DMS53 treated with DMSO at 0.1 percent for 48 hours (cell line): ENCODE results near the gene ALG10.
"Not testable (repeated sequence)": the region's sequence is repeated elsewhere in the genome, so short reads cannot be mapped to it uniquely, and the experiment has no call there.

Experiments
- DNase-seq: peaks from one replicate; lab custom pipeline; 2025; ENCODE audit not compliant: unreplicated experiment; lab: John Stamatoyannopoulos, UW

The ALG10 gene

GRCh38 chr12:34022079-34022830 lies at the start of gene ALG10:
Gene ALG10, plus strand, starts transcription at chr12:34022496. Its CDS starts 104 bp downstream, at chr12:34022600.
- DNase-seq: peak; percentile 89

- not testable (repeated sequence) for DNase-seq
These were observed 49.4 kb upstream of the ALG10 start for GRCh38 chr12:33972884-33973283.

- DNase-seq: no peak
These were observed 44.4 kb upstream of the ALG10 start for GRCh38 chr12:33977887-33978286.

- no peak for DNase-seq
These were observed 34.0 kb upstream of the ALG10 start for GRCh38 chr12:33988197-33988805.

GRCh38 chr12:33988913-33989312 lies 33.4 kb upstream of the ALG10 start:
- no peak for DNase-seq

- no peak for DNase-seq
These were observed 27.2 kb upstream of the ALG10 start for GRCh38 chr12:33994857-33995808.

- DNase-seq: not testable (repeated sequence)
These were observed 13.5 kb upstream of the ALG10 start for GRCh38 chr12:34008835-34009234.

- DNase-seq: no peak
These were observed 5.9 kb upstream of the ALG10 start for GRCh38 chr12:34016361-34016760.

GRCh38 chr12:34021071-34021470 lies 1.2 kb upstream of the ALG10 start:
- DNase-seq: no peak

GRCh38 chr12:34027661-34028060 lies 5.4 kb downstream of the ALG10 start:
- not testable (repeated sequence) for DNase-seq

GRCh38 chr12:34030591-34030990 lies 8.3 kb downstream of the ALG10 start:
- DNase-seq: no peak

- peak; percentile 20 for DNase-seq
These were observed 11.5 kb downstream of the ALG10 start for GRCh38 chr12:34033628-34034296.

GRCh38 chr12:34038357-34038756 lies 16.1 kb downstream of the ALG10 start:
- DNase-seq: peak; percentile 22

GRCh38 chr12:34046570-34046969 lies 24.3 kb downstream of the ALG10 start:
- no peak for DNase-seq

- DNase-seq: not testable (repeated sequence)
These were observed 25.6 kb downstream of the ALG10 start for GRCh38 chr12:34047855-34048254.

- no peak for DNase-seq
These were observed 26.4 kb downstream of the ALG10 start for GRCh38 chr12:34048714-34049113.

- no peak for DNase-seq
These were observed 29.2 kb downstream of the ALG10 start for GRCh38 chr12:34051486-34051885.

GRCh38 chr12:34054938-34055337 lies 32.6 kb downstream of the ALG10 start:
- DNase-seq: no peak
